Neural crest cell (in vitro differentiated cells): Measurements from ENCODE around the gene HOGA1. TPM values are rescaled to one million over a fixed set of nuclear protein-coding genes. Genes with fewer than 3 reads are reported as not detected.

Source experiments
- DNase-seq: peaks from one replicate; pipeline ENCODE4 v3.0.0; 2021; ENCODE audit warnings: low read depth, mixed read lengths, low spot score
- H3K27ac Mint-ChIP-seq: one replicate; pipeline ENCODE4 v1.8.0; 2021; ENCODE audit warnings: mild to moderate bottlenecking, mixed read lengths; ENCODE audit not compliant: unreplicated experiment
- H3K27me3 Mint-ChIP-seq: 2 replicates; pipeline ENCODE4 v1.8.0; 2021; ENCODE audit warnings: low read depth, mild to moderate bottlenecking, mixed read lengths
- H3K36me3 Mint-ChIP-seq: 2 replicates; pipeline ENCODE4 v1.8.0; 2021; ENCODE audit warnings: low read depth, mild to moderate bottlenecking, mixed read lengths
- H3K4me1 Mint-ChIP-seq: 2 replicates; pipeline ENCODE4 v1.8.0; 2021; ENCODE audit warnings: mixed read lengths
- H3K4me3 Mint-ChIP-seq: one replicate; pipeline ENCODE4 v1.8.0; 2021; ENCODE audit warnings: mild to moderate bottlenecking, mixed read lengths
- H3K9me3 Mint-ChIP-seq: 2 replicates; pipeline ENCODE4 v1.8.0; 2021; ENCODE audit warnings: mixed read lengths
- total RNA-seq: library from RNA; stranded (reverse); gene quantifications from 2 replicates; pipeline ENCODE4 v1.2.1, GENCODE V29; 2021
- TF ChIP-seq, protein P1 (sequence below): fragments of 200-600 bp; sonication (generic); conservative IDR thresholded peaks from 2 replicates; pipeline ENCODE4 v1.5.0; 2021; ENCODE audit warnings: antibody characterized with exemption, mild to moderate bottlenecking

HOGA1 gene
- total RNA-seq, 1 donor from 2014 or later = 0.23 TPM

DNA sequence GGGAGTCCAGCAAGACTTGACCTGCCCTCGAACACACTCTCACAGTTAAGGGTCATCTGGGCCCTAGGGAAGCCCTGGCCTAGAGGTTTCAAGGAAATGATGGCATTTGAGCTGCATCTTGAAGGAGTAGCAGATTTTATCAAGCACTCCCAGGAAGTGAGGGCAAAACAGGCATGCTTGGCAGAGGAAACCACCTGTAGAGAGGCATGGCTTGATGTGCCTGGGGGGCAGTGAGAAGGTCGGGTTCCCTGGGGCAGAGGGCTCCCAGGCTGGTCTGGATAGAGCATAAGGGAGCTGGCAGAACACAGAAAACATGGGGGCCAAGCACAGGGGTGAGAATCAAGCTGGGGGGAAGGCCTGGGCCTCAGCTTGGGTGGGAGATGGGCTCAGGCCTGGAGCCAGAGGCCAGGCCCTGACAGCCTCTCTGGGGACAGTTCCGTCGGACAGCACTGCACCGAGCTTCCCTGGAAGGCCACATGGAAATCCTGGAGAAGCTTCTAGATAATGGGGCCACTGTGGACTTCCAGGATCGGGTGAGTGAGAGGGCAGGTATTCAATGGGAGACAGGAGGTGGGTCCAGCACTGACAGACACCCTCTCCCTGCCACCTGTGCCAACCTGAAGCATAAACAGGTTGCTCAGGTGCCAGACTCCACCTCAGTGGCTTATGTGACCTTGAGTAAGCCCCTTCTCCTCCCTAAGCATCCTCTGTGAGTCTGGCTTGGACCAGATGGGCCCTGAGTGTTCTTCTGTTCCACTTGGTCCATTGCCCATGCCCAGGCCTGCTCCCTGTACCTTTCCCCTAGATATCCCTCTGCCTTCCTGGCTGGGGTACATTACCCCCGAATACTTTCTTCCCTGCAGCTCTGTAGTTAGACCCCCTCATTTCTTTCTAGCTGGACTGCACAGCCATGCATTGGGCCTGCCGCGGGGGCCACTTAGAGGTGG is 3.5 kb upstream of the HOGA1 start:
- DNase-seq = no peak
- Mint-ChIP-seq H3K27ac (no peak overlapping the region), H3K9me3 (no peaks in the 10 kb centered on the region), H3K4me1 (peaks cover 10% of the 10 kb centered on the region), H3K36me3 (no peaks in the 10 kb centered on the region), H3K4me3 (no peak overlapping the region), H3K27me3 (no peaks in the 10 kb centered on the region)
- TF ChIP-seq, protein P1, sequence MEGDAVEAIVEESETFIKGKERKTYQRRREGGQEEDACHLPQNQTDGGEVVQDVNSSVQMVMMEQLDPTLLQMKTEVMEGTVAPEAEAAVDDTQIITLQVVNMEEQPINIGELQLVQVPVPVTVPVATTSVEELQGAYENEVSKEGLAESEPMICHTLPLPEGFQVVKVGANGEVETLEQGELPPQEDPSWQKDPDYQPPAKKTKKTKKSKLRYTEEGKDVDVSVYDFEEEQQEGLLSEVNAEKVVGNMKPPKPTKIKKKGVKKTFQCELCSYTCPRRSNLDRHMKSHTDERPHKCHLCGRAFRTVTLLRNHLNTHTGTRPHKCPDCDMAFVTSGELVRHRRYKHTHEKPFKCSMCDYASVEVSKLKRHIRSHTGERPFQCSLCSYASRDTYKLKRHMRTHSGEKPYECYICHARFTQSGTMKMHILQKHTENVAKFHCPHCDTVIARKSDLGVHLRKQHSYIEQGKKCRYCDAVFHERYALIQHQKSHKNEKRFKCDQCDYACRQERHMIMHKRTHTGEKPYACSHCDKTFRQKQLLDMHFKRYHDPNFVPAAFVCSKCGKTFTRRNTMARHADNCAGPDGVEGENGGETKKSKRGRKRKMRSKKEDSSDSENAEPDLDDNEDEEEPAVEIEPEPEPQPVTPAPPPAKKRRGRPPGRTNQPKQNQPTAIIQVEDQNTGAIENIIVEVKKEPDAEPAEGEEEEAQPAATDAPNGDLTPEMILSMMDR = no peak

DNA sequence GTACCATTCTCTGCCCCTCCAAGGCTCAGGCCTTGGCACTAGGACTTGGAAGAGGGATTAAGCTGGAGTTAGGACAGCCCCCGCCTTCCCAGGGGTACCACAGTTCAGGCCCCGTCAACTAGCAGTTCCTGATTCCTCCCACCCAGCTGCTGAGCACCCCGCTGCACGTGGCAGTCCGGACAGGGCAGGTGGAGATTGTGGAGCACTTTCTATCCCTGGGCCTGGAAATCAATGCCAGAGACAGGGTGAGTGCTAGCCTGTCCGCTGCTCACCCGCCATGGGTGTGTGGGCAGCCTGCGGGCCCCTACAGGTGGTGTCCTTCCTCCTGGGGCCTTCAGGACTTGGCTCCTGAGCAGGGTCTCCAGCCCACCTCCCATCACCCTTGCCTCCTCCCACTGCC is 2.0 kb upstream of the HOGA1 start:
- TF ChIP-seq, protein P1 = no peak
- H3K36me3 Mint-ChIP-seq = no peaks in the 10 kb centered on the region
- H3K4me1 Mint-ChIP-seq = peaks cover 11% of the 10 kb centered on the region
- no peak overlapping the region for H3K4me3 Mint-ChIP-seq
- no peaks in the 10 kb centered on the region for H3K9me3 Mint-ChIP-seq
- no peaks in the 10 kb centered on the region for H3K27me3 Mint-ChIP-seq
- H3K27ac Mint-ChIP-seq = no peak overlapping the region
- no peak for DNase-seq

DNA sequence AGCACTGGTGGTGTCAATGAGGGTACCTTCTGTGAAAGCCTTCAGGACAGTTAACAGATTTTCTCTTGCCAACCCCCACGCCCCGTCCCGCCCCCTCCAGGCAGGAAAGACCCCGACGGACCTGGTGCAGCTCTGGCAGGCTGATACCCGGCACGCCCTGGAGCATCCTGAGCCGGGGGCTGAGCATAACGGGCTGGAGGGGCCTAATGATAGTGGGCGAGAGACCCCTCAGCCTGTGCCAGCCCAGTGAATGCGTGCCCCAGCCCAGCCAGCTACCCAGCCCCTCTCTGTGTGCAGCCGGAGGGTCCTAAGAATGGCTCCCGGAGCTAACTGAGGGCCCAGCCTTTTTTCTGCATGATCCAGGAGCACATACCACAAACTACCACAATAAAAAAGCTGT is 713 bp upstream of the HOGA1 start:
- Mint-ChIP-seq H3K9me3 (no peaks in the 10 kb centered on the region), H3K27me3 (no peaks in the 10 kb centered on the region), H3K4me1 (peaks cover 11% of the 10 kb centered on the region), H3K36me3 (no peaks in the 10 kb centered on the region), H3K4me3 (no peak overlapping the region), H3K27ac (no peak overlapping the region)
- TF ChIP-seq, protein P1 = no peak
- DNase-seq = no peak

DNA sequence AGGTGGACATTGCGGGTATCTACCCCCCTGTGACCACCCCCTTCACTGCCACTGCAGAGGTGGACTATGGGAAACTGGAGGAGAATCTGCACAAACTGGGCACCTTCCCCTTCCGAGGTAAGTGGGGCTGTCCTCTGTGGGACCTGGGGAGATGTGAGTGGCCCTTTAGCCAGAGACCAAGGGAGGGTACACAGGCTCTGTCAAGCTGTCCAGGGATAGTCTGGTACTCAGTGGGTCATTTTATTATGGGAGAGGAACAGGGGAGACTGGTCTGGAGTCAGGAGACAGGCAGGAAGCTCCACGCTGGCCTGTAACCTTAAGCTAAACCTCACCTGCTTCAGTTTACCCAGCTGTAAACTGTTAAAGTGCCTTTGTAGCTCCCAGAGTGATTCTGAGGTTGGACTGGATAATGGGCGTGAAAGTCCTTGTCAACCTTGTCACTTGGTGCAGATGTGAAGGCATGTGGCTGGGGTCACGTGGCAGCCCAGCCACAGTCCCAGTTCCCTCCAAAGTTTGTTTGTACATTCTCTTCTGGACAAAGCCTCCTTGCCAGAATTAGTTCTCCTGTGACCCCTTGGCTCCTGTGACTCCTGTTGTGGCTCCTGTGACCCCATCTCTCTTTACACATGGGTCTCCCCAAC is 729 bp downstream of the HOGA1 start:
- Mint-ChIP-seq H3K27ac (peak overlapping the region; percentile 98), H3K27me3 (no peaks in the 10 kb centered on the region), H3K36me3 (no peaks in the 10 kb centered on the region), H3K9me3 (no peaks in the 10 kb centered on the region), H3K4me3 (no peak overlapping the region), H3K4me1 (peaks cover 11% of the 10 kb centered on the region)
- TF ChIP-seq, protein P1 = no peak
- no peak for DNase-seq

DNA sequence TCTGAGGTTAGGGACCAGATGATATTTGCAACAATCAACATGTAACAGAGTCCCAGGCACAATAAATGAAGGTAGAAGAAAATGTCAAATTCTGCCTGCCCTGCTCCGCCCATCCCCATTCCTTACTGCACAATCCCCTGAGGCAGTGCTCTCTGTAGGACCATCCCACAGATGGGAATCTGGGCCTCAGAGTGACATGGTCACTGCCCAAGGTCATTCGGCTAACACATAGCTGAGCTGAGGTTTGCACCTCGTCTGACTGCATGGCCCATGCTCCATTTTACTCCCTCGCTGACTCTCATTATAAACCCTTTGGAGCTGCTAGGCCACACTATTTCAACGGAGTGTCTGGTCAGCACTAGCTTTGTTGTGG is 1.2 kb downstream of the HOGA1 start:
- no peaks in the 10 kb centered on the region for H3K27me3 Mint-ChIP-seq
- no peak for DNase-seq
- H3K4me3 Mint-ChIP-seq = no peak overlapping the region
- peaks cover 11% of the 10 kb centered on the region for H3K4me1 Mint-ChIP-seq
- peak overlapping the region; percentile 98 for H3K27ac Mint-ChIP-seq
- no peaks in the 10 kb centered on the region for H3K36me3 Mint-ChIP-seq
- H3K9me3 Mint-ChIP-seq = no peaks in the 10 kb centered on the region
- TF ChIP-seq, protein P1 = no peak
